OCI-LY3 (cell line): ENCODE data around the gene HIP1.
"Not testable (repeated sequence)": the region's sequence is repeated elsewhere in the genome, so short reads cannot be mapped to it uniquely, and the experiment has no call there.

Experiments
- H2AFZ ChIP-seq: fragments of 200-600, 300-600 bp; shearing (Covaris generic); 2 replicates; pipeline ENCODE4 v1.6.0; 2014; ENCODE audit warnings: antibody characterized with exemption, low read depth, low read length
- H3K27ac ChIP-seq: fragments of 200-600, 300-600 bp; sonication (generic); 2 replicates; pipeline ENCODE4 v1.5.1; 2014; ENCODE audit warnings: mild to moderate bottlenecking, low read length, moderate library complexity, mixed read lengths
- H3K27me3 ChIP-seq: fragments of 200-600, 300-600 bp; sonication (generic); 2 replicates; pipeline ENCODE4 v1.6.1; 2014; ENCODE audit warnings: low read depth, low read length, mixed read lengths
- H3K36me3 ChIP-seq: fragments of 200-600, 300-600 bp; sonication (generic); replicated peaks from 2 replicates; pipeline ENCODE3; 2014; ENCODE audit warnings: low read depth, low read length, mixed read lengths
- H3K4me1 ChIP-seq: fragments of 300-600, 200-600 bp; sonication (generic); 2 replicates; pipeline ENCODE4 v1.6.1; 2014; ENCODE audit warnings: low read length, mixed read lengths
- H3K4me2 ChIP-seq: fragments of 200-600, 300-600 bp; sonication (generic); 2 replicates; pipeline ENCODE4 v1.6.1; 2014; ENCODE audit warnings: low read length, mixed read lengths
- H3K4me3 ChIP-seq: fragments of 300-600, 200-600 bp; sonication (generic); 2 replicates; pipeline ENCODE4 v1.5.1; 2014; ENCODE audit warnings: antibody characterized with exemption, mild to moderate bottlenecking, low read length, moderate library complexity
- H3K79me2 ChIP-seq: fragments of 300-600, 200-600 bp; shearing (Covaris generic); 2 replicates; pipeline ENCODE4 v1.6.1; 2014; ENCODE audit warnings: mild to moderate bottlenecking, low read length, mixed read lengths
- H3K9ac ChIP-seq: fragments of 300-600, 200-600 bp; shearing (Covaris generic); 2 replicates; pipeline ENCODE4 v1.6.0; 2014; ENCODE audit warnings: mild to moderate bottlenecking, low read length, moderate library complexity
- H3K9me3 ChIP-seq: fragments of 200-600, 300-600 bp; shearing (Covaris generic); 2 replicates; pipeline ENCODE4 v1.6.1; 2014; ENCODE audit warnings: low read length, mixed read lengths; ENCODE audit not compliant: insufficient read depth
- H4K20me1 ChIP-seq: fragments of 200-600, 300-600 bp; sonication (generic); 2 replicates; pipeline ENCODE4 v1.6.1; 2016; ENCODE audit warnings: low read length, mixed read lengths; ENCODE audit not compliant: insufficient read depth
- EZH2phosphoT487 ChIP-seq: fragments of 200-600 bp; shearing (Covaris generic); IDR thresholded peaks from 2 replicates; pipeline ENCODE4 v1.6.1; 2018; ENCODE audit warnings: antibody characterized with exemption, mixed run types, low read depth
- TF ChIP-seq, protein P1 (sequence below): fragments of 200-600, 300-600 bp; sonication (generic); IDR thresholded peaks from 2 replicates; pipeline ENCODE4 v1.5.1; 2014; ENCODE audit warnings: antibody characterized with exemption, low read length, low read depth

Gene HIP1

DNA sequence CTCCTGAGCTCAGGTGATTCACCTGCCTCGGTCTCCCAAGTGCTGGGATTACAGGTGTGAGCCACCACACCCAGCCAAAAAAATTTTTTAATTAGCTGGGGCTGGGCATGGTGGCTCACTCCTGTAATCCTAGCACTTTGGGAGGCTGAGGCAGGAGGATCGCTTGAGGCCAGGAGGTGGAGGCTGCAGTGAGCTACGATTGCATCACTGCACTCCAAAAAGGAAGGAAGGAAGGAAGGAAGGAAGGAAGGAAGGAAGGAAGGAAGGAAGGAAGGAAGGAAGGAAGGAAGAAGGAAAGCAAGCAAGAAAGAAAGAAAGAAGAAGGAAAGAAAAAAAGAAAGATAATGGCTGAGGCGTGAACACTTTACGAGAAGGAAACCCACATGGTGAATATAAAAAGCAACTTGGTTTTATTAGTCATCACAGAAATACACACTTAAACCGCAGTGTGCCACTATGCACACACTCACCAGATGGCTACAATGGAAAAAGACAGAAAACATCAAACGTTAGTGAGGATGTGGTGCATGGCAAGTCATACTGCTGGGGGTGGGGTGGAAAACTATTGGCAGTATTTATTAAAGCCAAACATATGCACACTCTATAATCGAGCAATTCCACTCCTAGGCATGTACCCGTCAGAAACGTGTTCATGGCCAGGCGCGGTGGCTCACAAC, 37.7 kb upstream of the HIP1 start:
- H3K9ac ChIP-seq: no peak overlapping the region
- H3K4me3 ChIP-seq: no peak overlapping the region
- no peaks in the 10 kb centered on the region for H3K9me3 ChIP-seq
- TF ChIP-seq, protein P1, sequence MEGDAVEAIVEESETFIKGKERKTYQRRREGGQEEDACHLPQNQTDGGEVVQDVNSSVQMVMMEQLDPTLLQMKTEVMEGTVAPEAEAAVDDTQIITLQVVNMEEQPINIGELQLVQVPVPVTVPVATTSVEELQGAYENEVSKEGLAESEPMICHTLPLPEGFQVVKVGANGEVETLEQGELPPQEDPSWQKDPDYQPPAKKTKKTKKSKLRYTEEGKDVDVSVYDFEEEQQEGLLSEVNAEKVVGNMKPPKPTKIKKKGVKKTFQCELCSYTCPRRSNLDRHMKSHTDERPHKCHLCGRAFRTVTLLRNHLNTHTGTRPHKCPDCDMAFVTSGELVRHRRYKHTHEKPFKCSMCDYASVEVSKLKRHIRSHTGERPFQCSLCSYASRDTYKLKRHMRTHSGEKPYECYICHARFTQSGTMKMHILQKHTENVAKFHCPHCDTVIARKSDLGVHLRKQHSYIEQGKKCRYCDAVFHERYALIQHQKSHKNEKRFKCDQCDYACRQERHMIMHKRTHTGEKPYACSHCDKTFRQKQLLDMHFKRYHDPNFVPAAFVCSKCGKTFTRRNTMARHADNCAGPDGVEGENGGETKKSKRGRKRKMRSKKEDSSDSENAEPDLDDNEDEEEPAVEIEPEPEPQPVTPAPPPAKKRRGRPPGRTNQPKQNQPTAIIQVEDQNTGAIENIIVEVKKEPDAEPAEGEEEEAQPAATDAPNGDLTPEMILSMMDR: no peak
- TF ChIP-seq EZH2phosphoT487: no peak
- H4K20me1 ChIP-seq: no peaks in the 10 kb centered on the region
- H3K4me2 ChIP-seq: no peak overlapping the region
- H3K36me3 ChIP-seq: no peaks in the 10 kb centered on the region
- no peak overlapping the region for H3K27ac ChIP-seq
- no peaks in the 10 kb centered on the region for H3K4me1 ChIP-seq
- H3K27me3 ChIP-seq: no peaks in the 10 kb centered on the region
- H3K79me2 ChIP-seq: no peaks in the 10 kb centered on the region
- no peak overlapping the region for H2AFZ ChIP-seq

DNA sequence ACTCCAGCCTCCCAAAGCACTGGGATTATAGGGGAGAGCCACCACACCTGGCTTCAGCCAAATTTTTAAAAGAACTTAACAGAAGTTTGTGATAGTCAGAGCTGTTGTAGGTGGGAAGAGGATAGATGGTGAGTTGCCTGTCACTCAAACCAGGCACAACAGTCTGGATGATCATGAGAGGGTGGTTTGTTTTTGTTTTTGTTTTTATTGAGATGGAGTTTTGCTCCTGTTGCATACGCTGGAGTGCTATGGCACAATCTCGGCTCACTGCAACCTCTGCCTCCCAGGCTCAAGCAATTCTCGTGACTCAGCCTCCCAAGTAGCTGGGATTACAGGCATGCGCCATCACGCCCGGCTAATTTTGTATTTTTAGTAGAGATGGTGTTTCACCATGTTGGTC, 35.2 kb upstream of the HIP1 start:
- not testable (repeated sequence) for H3K9me3 ChIP-seq, H3K9ac ChIP-seq, H2AFZ ChIP-seq, H3K27ac ChIP-seq, H3K4me1 ChIP-seq, H3K4me2 ChIP-seq, H4K20me1 ChIP-seq, H3K36me3 ChIP-seq, H3K4me3 ChIP-seq, H3K27me3 ChIP-seq, H3K79me2 ChIP-seq

DNA sequence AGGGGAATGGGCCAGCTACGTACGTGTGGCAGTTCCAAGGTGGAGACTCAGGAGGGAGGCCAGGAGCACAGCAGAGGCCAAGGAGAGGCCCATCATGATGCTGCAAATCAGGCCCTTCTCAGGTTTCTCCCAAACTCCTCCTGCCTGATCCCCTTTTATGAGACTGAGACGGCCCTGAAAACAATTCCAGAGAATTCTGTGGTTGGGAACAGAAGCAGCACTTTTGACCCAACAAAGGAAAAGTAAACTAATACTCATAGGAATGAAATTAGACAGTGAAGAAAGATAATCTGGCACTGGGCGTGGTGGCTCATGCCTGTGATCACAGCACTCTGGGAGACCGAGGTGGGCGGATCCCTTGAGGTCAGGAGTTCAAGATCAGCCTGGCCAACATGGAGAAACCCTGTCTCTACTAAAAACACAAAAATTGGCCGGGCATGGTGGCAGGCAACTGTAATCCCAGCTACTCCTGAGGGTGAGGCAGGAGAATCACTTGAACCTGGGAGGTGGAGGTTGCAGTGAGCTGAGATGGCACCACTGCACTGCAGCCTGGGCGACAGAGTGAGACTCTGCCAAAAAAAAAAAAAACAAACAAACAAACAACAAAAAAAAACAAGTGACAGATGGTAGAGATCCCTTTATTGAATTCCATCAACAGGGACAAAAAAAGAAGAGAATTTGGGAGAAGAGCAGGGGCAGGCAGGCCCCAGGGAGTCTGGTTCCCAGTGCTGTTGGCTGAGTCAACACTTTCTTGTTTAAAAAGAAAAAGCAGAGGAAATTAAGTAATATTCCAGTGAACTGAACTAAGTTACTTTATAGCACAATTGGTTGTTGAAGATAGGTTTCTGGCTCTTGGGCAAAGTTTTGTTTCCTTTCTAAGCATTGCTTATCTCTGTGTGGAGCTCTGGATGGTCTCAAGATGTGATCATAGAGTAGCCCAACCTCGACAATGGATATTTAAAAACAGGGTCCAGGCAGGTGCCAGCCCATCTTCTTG, 33.6 kb upstream of the HIP1 start, which contains the start of gene CCL26:
Gene CCL26, minus strand, starts transcription at position 131 of the 997 bp plus-strand sequence. Its CDS starts 35 bp downstream, at position 96.
- Histone ChIP-seq H3K9ac (no peak within 1 kb of the TSS), H4K20me1 (no peaks in the 10 kb centered on the region), H3K4me3 (no peak within 1 kb of the TSS), H3K27me3 (no peaks in the 10 kb centered on the region), H3K4me1 (no peaks in the 10 kb centered on the region), H3K4me2 (no peak within 1 kb of the TSS), H3K36me3 (no peaks in the 10 kb centered on the region), H3K9me3 (no peaks in the 10 kb centered on the region), H3K79me2 (no peaks in the 10 kb centered on the region), H3K27ac (no peak within 1 kb of the TSS), H2AFZ (no peak within 1 kb of the TSS)
- TF ChIP-seq, protein P1: no peak
- TF ChIP-seq EZH2phosphoT487: no peak

DNA sequence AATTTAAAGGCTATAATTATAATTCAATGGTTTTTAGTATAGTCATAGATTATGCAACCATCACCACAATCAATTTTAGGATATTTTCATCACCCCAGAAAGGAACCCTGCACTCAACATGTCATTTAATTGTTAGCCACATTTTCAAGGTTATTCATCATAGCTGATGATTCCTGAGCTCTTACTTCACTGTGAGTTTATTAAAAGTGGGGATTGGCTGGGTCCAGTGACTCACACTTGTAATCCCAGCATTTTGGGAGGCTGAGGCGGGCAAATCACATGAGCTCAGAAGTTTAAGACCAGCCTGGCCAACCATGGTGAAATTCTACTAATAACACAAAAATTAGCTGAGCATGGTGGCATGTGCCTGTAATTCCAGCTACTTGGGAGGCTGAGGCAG, 32.5 kb upstream of the HIP1 start:
- H3K36me3 ChIP-seq: no peaks in the 10 kb centered on the region
- H3K4me2 ChIP-seq: no peak overlapping the region
- no peaks in the 10 kb centered on the region for H3K9me3 ChIP-seq
- no peaks in the 10 kb centered on the region for H3K4me1 ChIP-seq
- no peak overlapping the region for H3K27ac ChIP-seq
- H2AFZ ChIP-seq: no peak overlapping the region
- no peaks in the 10 kb centered on the region for H3K79me2 ChIP-seq
- H3K9ac ChIP-seq: no peak overlapping the region
- no peak overlapping the region for H3K4me3 ChIP-seq
- no peaks in the 10 kb centered on the region for H4K20me1 ChIP-seq
- no peaks in the 10 kb centered on the region for H3K27me3 ChIP-seq
- TF ChIP-seq EZH2phosphoT487: no peak
- TF ChIP-seq, protein P1: no peak
